K562 treated with DMSO at 1 percent for 12 hours (cell line): ENCODE measurements around the gene G2E3. TPM values are rescaled to one million over a fixed set of nuclear protein-coding genes. Genes with fewer than 3 reads are reported as not detected.

Experiments used
- total RNA-seq: library from RNA; unstranded; fragments of 300-600 nt; gene quantifications from 2 replicates; pipeline ENCODE4 v1.2.3, GENCODE V29; 2022; ENCODE audit not compliant: insufficient read depth

G2E3 gene
- total RNA-seq, result 6.8 and 12.1 TPM in 2 replicates

GRCh38 chr14:30558675-30559555 lies at the start of gene G2E3:
Gene G2E3, plus strand, starts transcription at chr14:30559158. Its CDS starts 21,922 bp downstream, at chr14:30581080.

GRCh38 chr14:30621940-30622830 lies 63.2 kb downstream of the G2E3 start, which contains the start of gene SCFD1:
Gene SCFD1, plus strand, starts transcription at chr14:30622319. Its CDS starts 20 bp downstream, at chr14:30622339.

Other genes starting within 250 kb of the G2E3 start
- 13.2 and 29.9 TPM in 2 replicates for gene SCFD1, start 63.2 kb downstream of the G2E3 start, total RNA-seq